HepG2 (cell line): ENCODE results near the gene MORF4L1. TPM values are rescaled to one million over a fixed set of nuclear protein-coding genes. Genes with fewer than 3 reads are reported as not detected.
A peak's percentile ranks its signal among the peaks of the same experiment; 100 is the strongest.

Experiments used
- ATAC-seq: fragments of 200-7000 bp; cut with Tn5 transposase; 3 replicates; pipeline ENCODE4 v1.9.1; 2020; ENCODE audit warnings: mild to moderate bottlenecking, moderate library complexity
- BruUV-seq: library from RNA; stranded (reverse); fragments of 400-500 nt; replicated peaks from 2 replicates; lab custom pipeline; 2021; lab: Mats Ljungman, UMichigan
- CTCF ChIA-PET: fragments of 300-600 bp; formaldehyde crosslinking; extraction: SDS; loops from one replicate; lab custom pipeline; 2021; ENCODE audit warnings: low total read pairs, inconsistent platforms, low intra/inter-chr PET ratio; lab: Yijun Ruan, JAX
- POLR2A ChIA-PET: fragments of 350-600 bp; sonication (Branson Sonifier 250); formaldehyde crosslinking; loops from one replicate; lab custom pipeline; 2020; ENCODE audit warnings: antibody characterized with exemption, inconsistent platforms; lab: Yijun Ruan, JAX
- DNase-seq: peaks from one replicate; pipeline ENCODE4 v3.0.0-alpha.2; 2015; ENCODE audit warnings: low spot score
- FAIRE-seq: peaks from 3 replicates; lab custom pipeline; 2011; peaks lifted over from hg19 to GRCh38; lab: Jason Lieb, UNC
- H2AFZ ChIP-seq: one replicate; pipeline ENCODE4 v1.6.1; 2011; ENCODE audit warnings: low read length, inconsistent platforms
- H3K27ac ChIP-seq: fragments of 300-600 bp; 3 replicates; pipeline ENCODE4 v1.8.0; 2011; ENCODE audit warnings: mixed run types, mild to moderate bottlenecking, mixed read lengths, low read length, inconsistent platforms; ENCODE audit not compliant: insufficient read depth; ENCODE audit errors: extremely low read length
- H3K27me3 ChIP-seq, 2 experiments: fragments of 200-600 bp in 1 of 2; 2 replicates in 1 of 2; 3 replicates in 1 of 2; pipeline versions ENCODE4 v1.6.0 to v1.8.0; 2011; ENCODE audit warnings: low read length in 2 of 2, mild to moderate bottlenecking in 2 of 2, moderate library complexity in 2 of 2, inconsistent platforms in 1 of 2; ENCODE audit not compliant: insufficient read depth in 2 of 2, control insufficient read depth in 1 of 2
- H3K36me3 ChIP-seq, 2 experiments: fragments of 200-600 bp in 1 of 2; replicated peaks in 1 of 2; 2 replicates in 1 of 2; 3 replicates in 1 of 2; pipeline versions ENCODE4 v1.5.1 to v1.8.0; 2011; ENCODE audit warnings: low read length in 2 of 2, inconsistent platforms in 1 of 2; ENCODE audit not compliant: insufficient read depth in 2 of 2, control insufficient read depth in 1 of 2
- H3K4me1 ChIP-seq: 2 replicates; pipeline ENCODE4 v1.5.1; 2012; ENCODE audit warnings: low read length, inconsistent platforms; ENCODE audit not compliant: insufficient read depth
- H3K4me2 ChIP-seq: 2 replicates; pipeline ENCODE4 v1.6.0; 2011; ENCODE audit warnings: low read depth, low read length, inconsistent platforms
- H3K4me3 ChIP-seq, 3 experiments: fragments of 200-600 bp in 1 of 3; sonication (generic), shearing (Covaris generic) in 1 of 3; replicated peaks in 1 of 3; 2 replicates each; pipeline ENCODE4 v1.5.1; 2011 to 2016; ENCODE audit warnings: low read length in 3 of 3, inconsistent platforms in 2 of 3, low read depth in 2 of 3, mild to moderate bottlenecking in 2 of 3, control low read depth in 1 of 3, mixed read lengths in 1 of 3; ENCODE audit not compliant: insufficient read depth in 1 of 3
- H3K79me2 ChIP-seq: one replicate; pipeline ENCODE4 v1.6.1; 2011; ENCODE audit warnings: low read length, inconsistent platforms; ENCODE audit not compliant: insufficient read depth
- H3K9ac ChIP-seq: 2 replicates; pipeline ENCODE4 v1.6.0; 2011; ENCODE audit warnings: mild to moderate bottlenecking, low read depth, low read length, inconsistent platforms; ENCODE audit not compliant: insufficient read depth
- H3K9me3 ChIP-seq: 2 replicates; pipeline ENCODE4 v1.5.1; 2012; ENCODE audit warnings: mild to moderate bottlenecking, low read length
- H4K20me1 ChIP-seq: 2 replicates; pipeline ENCODE4 v1.6.0; 2011; ENCODE audit warnings: inconsistent platforms, mild to moderate bottlenecking, low read length, moderate library complexity; ENCODE audit not compliant: insufficient read depth
- CREB1 ChIP-seq, 2 experiments: fragments of 450-650 bp in 1 of 2; IDR thresholded peaks; 2 replicates each; pipeline ENCODE4 v1.6.1; 2016 to 2017; ENCODE audit warnings: control low read depth in 1 of 2, mild to moderate bottlenecking in 1 of 2, missing compliant biosample characterization in 1 of 2, missing genetic modification characterization in 1 of 2
- FOXA1 ChIP-seq, 2 experiments: fragments of 450-650 bp in 1 of 2; sonication (generic) in 1 of 2; formaldehyde crosslinking in 1 of 2; IDR thresholded peaks; 2 replicates each; pipeline versions ENCODE4 v1.4.0 to v1.6.1; 2016 to 2020; ENCODE audit warnings: missing genetic modification reagents in 1 of 2
- GMEB2 ChIP-seq: IDR thresholded peaks from 2 replicates; pipeline ENCODE4 v1.6.1; 2016; ENCODE audit warnings: missing biosample characterization, missing genetic modification reagents, low read depth
- SALL2 ChIP-seq: sonication (generic); formaldehyde crosslinking; IDR thresholded peaks from 2 replicates; pipeline ENCODE4 v1.8.1; 2023; ENCODE audit warnings: mild to moderate bottlenecking, missing genetic modification reagents, inconsistent platforms
- SYNCRIP ChIP-seq: fragments of 200-400 bp; formaldehyde crosslinking; IDR thresholded peaks from 2 replicates; pipeline ENCODE4 v1.6.1; 2018; ENCODE audit warnings: mild to moderate bottlenecking, low read depth, low read length; ENCODE audit not compliant: insufficient read depth
- ZEB1 ChIP-seq: IDR thresholded peaks from 2 replicates; pipeline ENCODE4 v1.6.1; 2012; ENCODE audit warnings: mild to moderate bottlenecking, low read depth, inconsistent platforms; ENCODE audit not compliant: insufficient replicate concordance
- ZKSCAN5 ChIP-seq: sonication (generic); formaldehyde crosslinking; IDR thresholded peaks from 2 replicates; pipeline ENCODE4 v1.5.1; 2020; ENCODE audit warnings: mild to moderate bottlenecking, missing genetic modification reagents
- ZNF768 ChIP-seq: sonication (generic); formaldehyde crosslinking; IDR thresholded peaks from 2 replicates; pipeline ENCODE4 v1.4.0; 2020; ENCODE audit warnings: missing genetic modification reagents
- WGBS: methylation state at CpG from one replicate; pipeline ENCODE4 v1.1.6; 2017; ENCODE audit warnings: low lambda C conversion rate; 5-methylcytosine and 5-hydroxymethylcytosine counted together
- in situ Hi-C: cut with HindIII; loops from 2 replicates; pipeline ENCODE4 v1.10.0; 2017; ENCODE audit warnings: low pct_unique_long_range_greater_than_20kb; ENCODE audit not compliant: extremely low pct_ligation_motif_present
- intact Hi-C: fragments of 100-400 bp; cut with micrococcal nuclease; formaldehyde crosslinking; loops from one replicate; pipeline ENCODE4 v1.10.0; 2022; ENCODE audit not compliant: unreplicated experiment
- polyA plus RNA-seq, 8 experiments: library from polyadenylated mRNA; depleted of rRNA in 3 of 8; stranded (reverse) in 7 of 8; unstranded in 1 of 8; fragments of >200 nt; fragmentation: Illumina TruSeq in 4 of 8; extraction: Trizol in 4 of 8; gene quantifications; 2 replicates each; pipeline versions ENCODE4 v1.2.1 to v1.2.3, GENCODE V29; 2011 to 2016; ENCODE audit warnings: low read depth in 4 of 8, missing spikeins in 1 of 8, mixed read lengths in 1 of 8; ENCODE audit not compliant: insufficient read depth in 1 of 8
- total RNA-seq, 5 experiments: library from RNA; depleted of rRNA; stranded (reverse); fragments of >200 nt; fragmentation: Illumina TruSeq; extraction: Trizol; gene quantifications; 2 replicates each; pipeline ENCODE4 v1.2.3, GENCODE V29; 2016; ENCODE audit warnings: low read depth in 1 of 5

MORF4L1 gene
- total and polyA plus RNA-seq, 2 of the 13 experiments (the other 11 are each of a cell fraction or from before 2014, with no cell fraction given), result 218 to 219 TPM

DNA sequence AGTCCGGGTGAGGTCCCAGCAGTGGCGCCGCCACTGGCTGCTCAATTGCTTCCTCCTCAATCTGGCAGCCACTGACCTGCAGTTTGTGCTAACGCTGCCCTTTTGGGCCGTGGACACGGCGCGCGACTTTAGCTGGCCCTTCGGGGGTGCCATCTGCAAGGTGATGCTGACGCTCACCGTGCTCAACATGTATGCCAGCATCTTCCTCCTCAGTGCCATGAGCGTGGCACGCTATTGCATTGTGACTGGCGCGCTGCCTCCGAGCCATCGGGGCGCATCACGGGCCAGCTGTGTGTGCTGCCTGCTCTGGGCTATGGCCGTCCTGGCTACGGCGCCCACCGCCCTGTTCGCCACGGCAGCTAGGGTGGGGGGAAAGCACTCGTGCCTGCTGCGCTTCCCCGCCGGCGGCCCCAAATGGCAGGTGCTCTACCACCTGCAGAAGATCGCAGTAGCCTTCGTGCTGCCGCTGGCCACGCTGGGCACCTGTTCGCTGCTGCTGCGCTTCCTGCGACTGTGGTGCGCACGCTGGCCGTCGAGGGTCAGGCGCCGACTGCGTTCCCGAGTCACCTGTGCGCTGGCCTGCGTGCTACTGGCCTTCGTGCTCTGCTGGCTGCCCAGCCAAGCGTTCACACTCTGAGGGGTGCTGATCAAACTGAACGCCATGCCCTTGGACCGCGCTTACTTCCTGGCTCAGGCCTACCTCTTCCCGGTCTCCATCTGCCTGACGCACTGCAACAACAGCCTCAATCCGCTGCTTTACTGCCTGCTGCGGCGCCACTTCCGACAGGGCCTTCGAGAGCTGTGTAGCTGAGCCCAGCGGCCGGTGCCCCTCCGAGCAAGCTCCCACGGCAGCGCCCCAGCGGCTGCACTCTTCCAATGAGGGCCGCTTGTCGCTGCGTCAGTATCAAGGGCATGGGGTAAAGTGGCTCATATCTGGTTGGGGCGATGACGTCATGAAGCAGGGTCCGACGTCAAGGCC lies 41.2 kb upstream of the MORF4L1 start:
- H3K36me3 ChIP-seq, result no peaks in the 10 kb centered on the region
- H3K9ac ChIP-seq, result no peak overlapping the region
- intact Hi-C loops, result no loop called here
- BruUV-seq, result no TSS peak
- H3K27me3 ChIP-seq, result peaks cover 0 to 23% of the 10 kb centered on the region in 2 experiments; a peak in 2 of 5 replicates
- CTCF ChIA-PET, result no interaction called here
- H3K79me2 ChIP-seq, result no peaks in the 10 kb centered on the region
- no peak overlapping the region for H3K4me3 ChIP-seq
- no peak overlapping the region for H3K27ac ChIP-seq
- WGBS, result 74% methylated on average over 41 of the region's 73 CpGs
- no peak for ATAC-seq
- no peak for FAIRE-seq
- no peak for TF ChIP-seq SYNCRIP
- peak; percentile 44 for TF ChIP-seq CREB1 (IDR thresholded peaks at IDR 0.05)
- no peak for TF ChIP-seq CREB1 (CRISPR knock-in tag; IDR thresholded peaks at IDR 0.05)
- no peak for TF ChIP-seq FOXA1 (IDR thresholded peaks at IDR 0.05)
- TF ChIP-seq FOXA1 (CRISPR knock-in tag; IDR thresholded peaks at IDR 0.05), result no peak
- no peak for TF ChIP-seq ZKSCAN5 (CRISPR knock-in tag)
- TF ChIP-seq ZEB1, result no peak
- TF ChIP-seq SALL2 (CRISPR knock-in tag), result no peak
- TF ChIP-seq, all 625 proteins: peak for 1
- H3K4me1 ChIP-seq, result peaks cover 18% of the 10 kb centered on the region
- H3K4me2 ChIP-seq, result no peak overlapping the region
- in situ Hi-C loops, result no loop called here
- POLR2A ChIA-PET, result no interaction called here
- no peaks in the 10 kb centered on the region for H4K20me1 ChIP-seq
- no peak for DNase-seq
- H2AFZ ChIP-seq, result no peak overlapping the region
- no peaks in the 10 kb centered on the region for H3K9me3 ChIP-seq

DNA sequence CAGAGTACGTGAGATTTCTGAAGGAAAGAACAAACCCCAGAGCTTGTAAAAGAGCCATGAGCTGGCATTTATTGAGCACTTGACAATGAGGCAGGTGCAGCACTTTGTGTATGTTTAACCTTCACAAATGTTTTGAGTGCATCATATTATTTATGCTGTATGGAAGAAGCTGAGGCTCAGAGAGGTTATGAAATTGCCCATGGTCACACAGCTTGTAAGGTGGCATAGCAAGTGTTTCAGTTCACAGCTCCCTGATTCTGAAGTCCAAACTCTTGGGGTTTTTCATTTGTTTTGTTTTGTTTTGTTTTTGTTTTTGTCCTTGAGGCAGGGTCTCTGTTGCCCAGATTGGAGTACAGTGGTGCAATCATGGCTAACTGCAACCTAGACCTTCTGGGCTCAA lies 36.4 kb upstream of the MORF4L1 start:
- POLR2A ChIA-PET, result no interaction called here
- no peak for FAIRE-seq
- Histone ChIP-seq H3K4me1 (peaks cover 7% of the 10 kb centered on the region; the same call in 1 of the 2 replicates), H3K36me3 (no peaks in the 10 kb centered on the region), H3K4me2 (no peak overlapping the region), H3K79me2 (no peaks in the 10 kb centered on the region), H3K9me3 (no peaks in the 10 kb centered on the region), H3K27me3 (peaks cover 2 to 26% of the 10 kb centered on the region in 2 experiments; a peak in 4 of 5 replicates), H2AFZ (no peak overlapping the region), H3K4me3 (no peak overlapping the region), H3K9ac (no peak overlapping the region), H3K27ac (no peak overlapping the region), H4K20me1 (no peaks in the 10 kb centered on the region)
- intact Hi-C loops (no loop called here), in situ Hi-C loops (no loop called here)
- BruUV-seq, result no TSS peak
- no peak for ATAC-seq
- no peak for DNase-seq
- CTCF ChIA-PET, result no interaction called here
- WGBS, result 50% methylated on average over 1 of the region's 1 CpG
- TF ChIP-seq ZNF768 (CRISPR knock-in tag), result peak; percentile 54; the same call in 1 of the 2 replicates
- no peak for TF ChIP-seq GMEB2 (CRISPR knock-in tag)
